Sigmoid colon (tissue), 4 donors: ENCODE data around the gene SPOPL.

Experiments used
- EP300 ChIP-seq, 4 donors: sonication (generic); formaldehyde crosslinking; IDR thresholded peaks; one replicate each; pipeline ENCODE4 v1.6.1; 2017; ENCODE audit warnings: antibody characterized with exemption in 4 of 4
- POLR2A ChIP-seq, 2 donors: fragments of 450-650 bp; IDR thresholded peaks; one replicate each; pipeline ENCODE4 v1.6.1; 2016; ENCODE audit warnings: antibody characterized with exemption in 2 of 2, mild to moderate bottlenecking in 2 of 2, moderate library complexity in 2 of 2
- POLR2AphosphoS5 ChIP-seq, 4 donors: sonication (generic); formaldehyde crosslinking; IDR thresholded peaks; one replicate each; pipeline ENCODE4 v1.6.1; 2017; ENCODE audit warnings: antibody characterized with exemption in 4 of 4
- TF ChIP-seq, protein P1 (sequence below), 4 experiments: fragments of 450-650 bp in 3 of 4; fragments of 200-600 bp in 1 of 4; IDR thresholded peaks; one replicate each; pipeline ENCODE4 v1.5.1; 2016 to 2019; ENCODE audit warnings: antibody characterized with exemption in 4 of 4, mild to moderate bottlenecking in 3 of 4, moderate library complexity in 2 of 4

DNA sequence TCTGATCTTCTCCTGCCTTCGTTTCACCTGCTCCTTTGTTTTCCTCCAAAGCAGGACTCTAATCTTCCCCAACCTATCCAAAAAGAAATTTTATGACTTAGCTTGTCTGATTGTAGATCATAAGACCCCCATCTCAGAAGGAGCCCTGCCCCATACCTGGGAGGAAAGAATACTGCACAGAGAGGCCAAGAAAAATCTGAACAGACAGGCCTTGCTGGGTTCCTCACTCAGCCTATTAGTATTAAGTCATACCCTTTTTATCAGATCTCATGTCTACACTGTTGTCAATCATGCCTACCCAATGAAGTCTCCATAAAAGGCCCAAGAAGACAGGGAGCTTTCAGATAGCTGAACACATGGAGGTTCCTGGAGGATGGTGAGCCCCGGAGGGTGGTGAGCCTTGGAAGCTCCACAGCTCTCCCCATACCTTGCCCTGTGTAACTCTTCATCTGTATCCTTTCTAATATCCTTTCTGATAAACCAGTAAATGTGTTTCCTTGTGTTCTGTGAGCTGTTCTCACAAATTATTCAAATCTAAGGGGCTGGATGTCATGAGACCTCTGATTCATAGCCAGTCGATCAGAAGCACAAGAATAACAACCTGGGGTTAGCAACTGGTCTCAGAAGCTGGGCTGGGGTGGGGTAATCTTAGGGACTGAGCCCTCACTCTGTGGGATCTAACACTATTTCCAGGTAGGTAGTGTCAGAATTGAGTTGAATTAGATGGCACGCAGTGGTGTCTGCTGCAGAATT lies 108.8 kb downstream of the SPOPL start:
- TF ChIP-seq, protein P1, sequence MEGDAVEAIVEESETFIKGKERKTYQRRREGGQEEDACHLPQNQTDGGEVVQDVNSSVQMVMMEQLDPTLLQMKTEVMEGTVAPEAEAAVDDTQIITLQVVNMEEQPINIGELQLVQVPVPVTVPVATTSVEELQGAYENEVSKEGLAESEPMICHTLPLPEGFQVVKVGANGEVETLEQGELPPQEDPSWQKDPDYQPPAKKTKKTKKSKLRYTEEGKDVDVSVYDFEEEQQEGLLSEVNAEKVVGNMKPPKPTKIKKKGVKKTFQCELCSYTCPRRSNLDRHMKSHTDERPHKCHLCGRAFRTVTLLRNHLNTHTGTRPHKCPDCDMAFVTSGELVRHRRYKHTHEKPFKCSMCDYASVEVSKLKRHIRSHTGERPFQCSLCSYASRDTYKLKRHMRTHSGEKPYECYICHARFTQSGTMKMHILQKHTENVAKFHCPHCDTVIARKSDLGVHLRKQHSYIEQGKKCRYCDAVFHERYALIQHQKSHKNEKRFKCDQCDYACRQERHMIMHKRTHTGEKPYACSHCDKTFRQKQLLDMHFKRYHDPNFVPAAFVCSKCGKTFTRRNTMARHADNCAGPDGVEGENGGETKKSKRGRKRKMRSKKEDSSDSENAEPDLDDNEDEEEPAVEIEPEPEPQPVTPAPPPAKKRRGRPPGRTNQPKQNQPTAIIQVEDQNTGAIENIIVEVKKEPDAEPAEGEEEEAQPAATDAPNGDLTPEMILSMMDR (IDR thresholded peaks at IDR 0.05) = no peak
- TF ChIP-seq EP300 (IDR thresholded peaks at IDR 0.05) (no peak), POLR2AphosphoS5 (IDR thresholded peaks at IDR 0.05) (no peak), POLR2A (IDR thresholded peaks at IDR 0.05) (no peak)
